ENCODE results near the gene LMO3. TPM values are rescaled to one million over a fixed set of nuclear protein-coding genes. Genes with fewer than 3 reads are reported as not detected.

The LMO3 gene
- total and polyA plus RNA-seq, 2 experiments from 2014 or later = 5.0 to 13.5 TPM

- no peaks in the 10 kb centered on the region for H3K27me3 ChIP-seq
- 79% methylated on average over 3 of the region's 3 CpGs for WGBS (ENCODE audit: low lambda C conversion rate, missing lambda C conversion rate)
- TF ChIP-seq EZH2phosphoT487 (IDR thresholded peaks at IDR 0.05; ENCODE audit: low read depth, severe bottlenecking, unreplicated experiment) = no peak
- no peak for TF ChIP-seq EZH2 (IDR thresholded peaks at IDR 0.05; ENCODE audit: borderline replicate concordance)
- no peak for TF ChIP-seq CTCF (IDR thresholded peaks at IDR 0.05; ENCODE audit: poor library complexity)
- H3K9me3 ChIP-seq (ENCODE audit: low read depth) = no peaks in the 10 kb centered on the region
- no peak overlapping the region for H3K4me2 ChIP-seq
- H2AFZ ChIP-seq = no peak overlapping the region
- H3K79me2 ChIP-seq = no peaks in the 10 kb centered on the region
- H4K20me1 ChIP-seq (ENCODE audit: insufficient read depth, poor library complexity, severe bottlenecking) = no peaks in the 10 kb centered on the region
- DNase-seq (ENCODE audit: low spot score) = no peak
- H3K27ac ChIP-seq = no peak overlapping the region
- no peak overlapping the region for H3K4me3 ChIP-seq
- H3K9me2 ChIP-seq (replicated peaks; ENCODE audit: insufficient read depth) = no peaks in the 10 kb centered on the region
- H3K4me1 ChIP-seq (ENCODE audit: insufficient read depth) = no peaks in the 10 kb centered on the region
- no peaks in the 10 kb centered on the region for H3K36me3 ChIP-seq (replicated peaks; ENCODE audit: insufficient read depth, low read depth)
Observed at GRCh38 chr12:16531621-16532020, 74.3 kb downstream of the LMO3 start.

- WGBS (ENCODE audit: low lambda C conversion rate, missing lambda C conversion rate) = 42% methylated on average over 2 of the region's 2 CpGs
Observed at GRCh38 chr12:16530268-16530850, 75.6 kb downstream of the LMO3 start.

GRCh38 chr12:16526693-16527092 lies 79.3 kb downstream of the LMO3 start:
- no peaks in the 10 kb centered on the region for H3K36me3 ChIP-seq (replicated peaks; ENCODE audit: insufficient read depth, low read depth)
- no peaks in the 10 kb centered on the region for H3K9me2 ChIP-seq (replicated peaks; ENCODE audit: insufficient read depth)
- H2AFZ ChIP-seq = no peak overlapping the region
- H3K79me2 ChIP-seq = no peaks in the 10 kb centered on the region
- H3K27me3 ChIP-seq = no peaks in the 10 kb centered on the region
- no peaks in the 10 kb centered on the region for H3K4me1 ChIP-seq (ENCODE audit: insufficient read depth)
- peak; percentile 34 for DNase-seq (ENCODE audit: low spot score)
- TF ChIP-seq EZH2phosphoT487 (IDR thresholded peaks at IDR 0.05; ENCODE audit: low read depth, severe bottlenecking, unreplicated experiment) (no peak), EZH2 (IDR thresholded peaks at IDR 0.05; ENCODE audit: borderline replicate concordance) (no peak), CTCF (IDR thresholded peaks at IDR 0.05; ENCODE audit: poor library complexity) (no peak)
- no peak overlapping the region for H3K4me2 ChIP-seq
- no peak overlapping the region for H3K27ac ChIP-seq
- no peaks in the 10 kb centered on the region for H4K20me1 ChIP-seq (ENCODE audit: insufficient read depth, poor library complexity, severe bottlenecking)
- no peaks in the 10 kb centered on the region for H3K9me3 ChIP-seq (ENCODE audit: low read depth)
- WGBS (ENCODE audit: low lambda C conversion rate, missing lambda C conversion rate) = 74% methylated on average over 2 of the region's 2 CpGs
- no peak overlapping the region for H3K4me3 ChIP-seq

More at GRCh38 chr12:16530268-16530850, 75.6 kb downstream of the LMO3 start:
- Histone ChIP-seq H3K4me1 (ENCODE audit: insufficient read depth) (no peaks in the 10 kb centered on the region), H3K9me3 (ENCODE audit: low read depth) (no peaks in the 10 kb centered on the region), H2AFZ (no peak overlapping the region), H3K27ac (no peak overlapping the region), H3K36me3 (replicated peaks; ENCODE audit: insufficient read depth, low read depth) (no peaks in the 10 kb centered on the region), H4K20me1 (ENCODE audit: insufficient read depth, poor library complexity, severe bottlenecking) (no peaks in the 10 kb centered on the region), H3K27me3 (no peaks in the 10 kb centered on the region), H3K79me2 (no peaks in the 10 kb centered on the region), H3K9me2 (replicated peaks; ENCODE audit: insufficient read depth) (no peaks in the 10 kb centered on the region), H3K4me2 (no peak overlapping the region), H3K4me3 (no peak overlapping the region)
- DNase-seq (ENCODE audit: low spot score) = peak; percentile 4
- TF ChIP-seq EZH2 (IDR thresholded peaks at IDR 0.05; ENCODE audit: borderline replicate concordance) = no peak
- TF ChIP-seq CTCF (IDR thresholded peaks at IDR 0.05; ENCODE audit: poor library complexity) = no peak
- TF ChIP-seq EZH2phosphoT487 (IDR thresholded peaks at IDR 0.05; ENCODE audit: low read depth, severe bottlenecking, unreplicated experiment) = no peak

Measured in hepatocyte (in vitro differentiated cells).